ENCODE measurements around the gene CDK5RAP3. TPM values are rescaled to one million over a fixed set of nuclear protein-coding genes. Genes with fewer than 3 reads are reported as not detected.

Gene CDK5RAP3
- total and polyA plus RNA-seq, 5 experiments from 2014 or later = 63.6 to 356 (median 73.0) TPM

GRCh38 chr17:47964856-47965255, 6.1 kb upstream of the CDK5RAP3 start:
- H3K4me3 Mint-ChIP-seq = no peak overlapping the region
- no peaks in the 10 kb centered on the region for H3K9me3 Mint-ChIP-seq
- H3K27ac Mint-ChIP-seq = peak overlapping the region in 1 of 10 donors; percentile 15
- H3K36me3 Mint-ChIP-seq = peaks cover 0 to 8% (median 5%) of the 10 kb centered on the region in 3 donors
- H3K27me3 Mint-ChIP-seq = no peaks in the 10 kb centered on the region
- H3K4me1 Mint-ChIP-seq = peaks cover 3 to 9% (median 4%) of the 10 kb centered on the region in 4 donors
- DNase-seq (no peak), ATAC-seq (no peak)
- POLR2A ChIA-PET = no interaction called here

- POLR2A ChIA-PET = interaction anchor here (1.7 kb wide), 1 partner anchor 16 kb away, joined by 6 read pairs; no protein-coding TSS in a partner anchor
These were observed 4.8 kb upstream of the CDK5RAP3 start for GRCh38 chr17:47966079-47966519.

GRCh38 chr17:47967607-47968252, 3.2 kb upstream of the CDK5RAP3 start:
- Mint-ChIP-seq H3K4me3 (no peak overlapping the region), H3K9me3 (no peaks in the 10 kb centered on the region), H3K4me1 (peaks cover 21 to 26% (median 24%) of the 10 kb centered on the region in 4 donors), H3K27ac (peak overlapping the region in 3 of 10 donors; percentile 7 to 41 (median 20)), H3K36me3 (peaks cover 0 to 6% (median 4%) of the 10 kb centered on the region in 3 donors), H3K27me3 (peaks cover 0 to 1% (median 0%) of the 10 kb centered on the region in 5 donors)
- DNase-seq (no peak), ATAC-seq (no peak)
- POLR2A ChIA-PET = interaction anchor here (1.7 kb wide), 1 partner anchor 72 kb away, joined by 6 read pairs; the partner anchor contains the start of gene SP2

More at GRCh38 chr17:47966079-47966519, 4.8 kb upstream of the CDK5RAP3 start:
- peaks cover 13 to 19% (median 15%) of the 10 kb centered on the region in 4 donors for H3K4me1 Mint-ChIP-seq
- peaks cover 0 to 8% (median 6%) of the 10 kb centered on the region in 3 donors for H3K36me3 Mint-ChIP-seq
- DNase-seq (no peak), ATAC-seq (no peak)
- H3K27me3 Mint-ChIP-seq = peaks cover 0 to 1% (median 0%) of the 10 kb centered on the region in 5 donors
- peak overlapping the region in 1 of 10 donors; percentile 54 for H3K27ac Mint-ChIP-seq
- H3K9me3 Mint-ChIP-seq = no peaks in the 10 kb centered on the region
- H3K4me3 Mint-ChIP-seq = no peak overlapping the region

GRCh38 chr17:47968836-47969235, 2.1 kb upstream of the CDK5RAP3 start:
- ATAC-seq (no peak), DNase-seq (no peak)
- Mint-ChIP-seq H3K9me3 (no peaks in the 10 kb centered on the region), H3K4me1 (peaks cover 22 to 32% (median 26%) of the 10 kb centered on the region in 4 donors), H3K4me3 (peak overlapping the region in 1 of 10 donors; percentile 29), H3K36me3 (peaks cover 0 to 9% (median 4%) of the 10 kb centered on the region in 3 donors), H3K27me3 (peaks cover 0 to 1% (median 0%) of the 10 kb centered on the region in 5 donors), H3K27ac (no peak overlapping the region)
- POLR2A ChIA-PET = interaction anchor here (0.7 to 3.6 kb wide), 5 partner anchors 12 to 73 kb away, joined by 5 to 46 read pairs (median 6); partner anchors contain the start of gene SP2

GRCh38 chr17:47969930-47970724, 786 bp upstream of the CDK5RAP3 start:
- H3K36me3 Mint-ChIP-seq = peaks cover 0 to 18% (median 0%) of the 10 kb centered on the region in 3 donors
- peak overlapping the region; percentile 81 to 100 (median 98) for H3K4me3 Mint-ChIP-seq
- H3K4me1 Mint-ChIP-seq = peaks cover 17 to 32% (median 29%) of the 10 kb centered on the region in 4 donors
- no peak for ATAC-seq
- peaks cover 0 to 1% (median 0%) of the 10 kb centered on the region in 5 donors for H3K27me3 Mint-ChIP-seq
- DNase-seq = no peak
- H3K27ac Mint-ChIP-seq = peak overlapping the region; percentile 80 to 97 (median 92)
- H3K9me3 Mint-ChIP-seq = no peaks in the 10 kb centered on the region
- POLR2A ChIA-PET = interaction anchor here (0.8 to 4.2 kb wide), 15 partner anchors 10 to 149 kb away, joined by 3 to 56 read pairs (median 5); partner anchors contain the start of genes LRRC46, MRPL10, NFE2L1 and OSBPL7

- no peak for ATAC-seq
- Mint-ChIP-seq H3K4me1 (peaks cover 20 to 32% (median 29%) of the 10 kb centered on the region in 4 donors), H3K27ac (peak overlapping the region in 2 of 10 donors; percentile 17 to 34), H3K36me3 (peaks cover 0 to 48% (median 4%) of the 10 kb centered on the region in 3 donors), H3K27me3 (peaks cover 0 to 1% (median 0%) of the 10 kb centered on the region in 5 donors), H3K4me3 (peak overlapping the region in 5 of 10 donors; percentile 11 to 59 (median 28)), H3K9me3 (no peaks in the 10 kb centered on the region)
- POLR2A ChIA-PET = interaction anchor here (1.1 to 4.2 kb wide), 2 partner anchors 78 to 142 kb away, joined by 3 to 56 read pairs; partner anchors contain the start of genes LRRC46, MRPL10 and SP2
- no peak for DNase-seq
These were observed 2.6 kb downstream of the CDK5RAP3 start for GRCh38 chr17:47973541-47973940.

GRCh38 chr17:47975189-47975822, 4.4 kb downstream of the CDK5RAP3 start:
- peaks cover 0 to 64% (median 7%) of the 10 kb centered on the region in 3 donors for H3K36me3 Mint-ChIP-seq
- POLR2A ChIA-PET = no interaction called here

GRCh38 chr17:47975823-47976205, 4.9 kb downstream of the CDK5RAP3 start:
- no peak overlapping the region for H3K4me3 Mint-ChIP-seq
- no peak overlapping the region for H3K27ac Mint-ChIP-seq
- POLR2A ChIA-PET = interaction anchor here (1.0 kb wide), 1 partner anchor 35 kb away, joined by 3 read pairs; the partner anchor contains the start of gene PNPO
- ATAC-seq = no peak
- H3K36me3 Mint-ChIP-seq = peaks cover 0 to 68% (median 7%) of the 10 kb centered on the region in 3 donors
- H3K27me3 Mint-ChIP-seq = no peaks in the 10 kb centered on the region
- H3K9me3 Mint-ChIP-seq = no peaks in the 10 kb centered on the region
- DNase-seq = no peak
- H3K4me1 Mint-ChIP-seq = peaks cover 10 to 25% (median 18%) of the 10 kb centered on the region in 4 donors

More at GRCh38 chr17:47975189-47975822, 4.4 kb downstream of the CDK5RAP3 start:
- Mint-ChIP-seq H3K4me1 (peaks cover 14 to 29% (median 22%) of the 10 kb centered on the region in 4 donors), H3K27ac (peak overlapping the region in 1 of 10 donors; percentile 33), H3K4me3 (no peak overlapping the region), H3K9me3 (no peaks in the 10 kb centered on the region), H3K27me3 (peaks cover 0 to 1% (median 0%) of the 10 kb centered on the region in 5 donors)
- no peak for ATAC-seq
- no peak for DNase-seq

- POLR2A ChIA-PET = no interaction called here
- peaks cover 6 to 14% (median 10%) of the 10 kb centered on the region in 4 donors for H3K4me1 Mint-ChIP-seq
- no peaks in the 10 kb centered on the region for H3K9me3 Mint-ChIP-seq
- H3K27me3 Mint-ChIP-seq = no peaks in the 10 kb centered on the region
- no peak overlapping the region for H3K27ac Mint-ChIP-seq
- peaks cover 0 to 82% (median 7%) of the 10 kb centered on the region in 3 donors for H3K36me3 Mint-ChIP-seq
- H3K4me3 Mint-ChIP-seq = no peak overlapping the region
- peak; percentile 11 to 67 (median 25) for DNase-seq
- peak; percentile 57 to 84 for ATAC-seq
These were observed 7.4 kb downstream of the CDK5RAP3 start for GRCh38 chr17:47978324-47978723.

GRCh38 chr17:47980541-47980940, 9.6 kb downstream of the CDK5RAP3 start:
- no peak for DNase-seq
- Mint-ChIP-seq H3K27ac (peak overlapping the region in 1 of 10 donors; percentile 22), H3K27me3 (no peaks in the 10 kb centered on the region), H3K4me1 (peaks cover 0 to 14% (median 8%) of the 10 kb centered on the region in 4 donors), H3K9me3 (no peaks in the 10 kb centered on the region), H3K4me3 (no peak overlapping the region), H3K36me3 (peaks cover 0 to 73% (median 7%) of the 10 kb centered on the region in 3 donors)
- POLR2A ChIA-PET = interaction anchor here (0.9 kb wide), 1 partner anchor 10 kb away, joined by 5 read pairs; the partner anchor contains the start of gene CDK5RAP3
- no peak for ATAC-seq

GRCh38 chr17:47981462-47981861, 10.5 kb downstream of the CDK5RAP3 start:
- Mint-ChIP-seq H3K4me1 (peaks cover 0 to 14% (median 6%) of the 10 kb centered on the region in 4 donors), H3K9me3 (no peaks in the 10 kb centered on the region), H3K4me3 (peak overlapping the region in 1 of 10 donors; percentile 26), H3K36me3 (peaks cover 0 to 66% (median 7%) of the 10 kb centered on the region in 3 donors), H3K27me3 (no peaks in the 10 kb centered on the region), H3K27ac (peak overlapping the region in 2 of 10 donors; percentile 5 to 31)
- peak in 1 of 10 donors; percentile 9 for DNase-seq
- ATAC-seq = no peak
- POLR2A ChIA-PET = no interaction called here

All from naive thymus-derived CD8-positive, alpha-beta T cell (primary cell).